Upper lobe of left lung (tissue), 4 donors: Measurements from ENCODE around the gene GBF1.

Experiments
- CTCF ChIP-seq, 6 experiments: fragments of 450-650 bp in 4 of 6; fragments of 200-600 bp in 2 of 6; sonication (generic) in 2 of 6; IDR thresholded peaks; one replicate each; pipeline ENCODE4 v1.5.1; 2016 to 2019; ENCODE audit warnings: antibody characterized with exemption in 6 of 6
- EP300 ChIP-seq, 4 donors: sonication (generic); formaldehyde crosslinking; IDR thresholded peaks; one replicate each; pipeline ENCODE4 v1.5.1; 2017; ENCODE audit warnings: antibody characterized with exemption in 4 of 4, control low read depth in 2 of 4
- POLR2A ChIP-seq, 4 donors: fragments of 450-650 bp; IDR thresholded peaks; one replicate each; pipeline ENCODE4 v1.5.1; 2016 to 2017; ENCODE audit warnings: antibody characterized with exemption in 4 of 4, mild to moderate bottlenecking in 2 of 4

- TF ChIP-seq CTCF (IDR thresholded peaks at IDR 0.05): no peak
- TF ChIP-seq POLR2A (IDR thresholded peaks at IDR 0.05): no peak
- no peak for TF ChIP-seq EP300 (IDR thresholded peaks at IDR 0.05)
These were observed 44.3 kb upstream of the GBF1 start for GRCh38 chr10:102200751-102201640.
